Neural progenitor cell (in vitro differentiated cells): ENCODE measurements around the gene ATXN1. TPM values are rescaled to one million over a fixed set of nuclear protein-coding genes. Genes with fewer than 3 reads are reported as not detected.

ENCODE experiments used
- DNase-seq: peaks from one replicate; pipeline ENCODE4 v3.0.0-alpha.2; 2016; ENCODE audit warnings: low spot score
- H2AFZ ChIP-seq: fragments of 200-600 bp; sonication (generic); replicated peaks from 2 replicates; pipeline ENCODE4 v1.6.1; 2016; ENCODE audit warnings: antibody characterized with exemption
- H3F3A ChIP-seq: fragments of 200-600 bp; sonication (generic); 2 replicates; pipeline ENCODE4 v1.6.1; 2016; ENCODE audit warnings: antibody characterized with exemption, low read depth
- H3K27ac ChIP-seq: fragments of 200-600 bp; sonication (generic); 2 replicates; pipeline ENCODE4 v1.5.1; 2016; ENCODE audit warnings: mild to moderate bottlenecking
- H3K27me3 ChIP-seq: fragments of 200-600 bp; sonication (generic); 2 replicates; pipeline ENCODE4 v1.6.1; 2016; ENCODE audit warnings: mild to moderate bottlenecking, moderate library complexity
- H3K36me3 ChIP-seq: fragments of 200-600 bp; sonication (generic); 2 replicates; pipeline ENCODE4 v1.5.1; 2016
- H3K4me1 ChIP-seq: fragments of 200-600 bp; sonication (generic); 2 replicates; pipeline ENCODE4 v1.6.1; 2016; ENCODE audit warnings: mixed run types
- H3K4me2 ChIP-seq: fragments of 200-600 bp; sonication (generic); 2 replicates; pipeline ENCODE4 v1.6.1; 2016
- H3K4me3 ChIP-seq: fragments of 200-600 bp; sonication (generic); 2 replicates; pipeline ENCODE4 v1.5.1; 2016
- H3K79me2 ChIP-seq: fragments of 200-600 bp; sonication (generic); 2 replicates; pipeline ENCODE4 v1.6.1; 2016; ENCODE audit warnings: low read depth
- H3K9ac ChIP-seq: fragments of 200-600 bp; sonication (generic); 2 replicates; pipeline ENCODE4 v1.6.1; 2016
- H3K9me3 ChIP-seq: fragments of 200-600 bp; sonication (generic); 2 replicates; pipeline ENCODE4 v1.5.1; 2016; ENCODE audit warnings: low read depth
- H4K20me1 ChIP-seq: fragments of 200-600 bp; sonication (generic); 2 replicates; pipeline ENCODE4 v1.6.1; 2016; ENCODE audit warnings: low read depth
- H3K27ac Mint-ChIP-seq: 3 replicates; pipeline ENCODE4 v1.8.0; 2021; ENCODE audit warnings: mixed read lengths
- H3K27me3 Mint-ChIP-seq: 2 replicates; pipeline ENCODE4 v1.8.0; 2022; ENCODE audit warnings: low read depth, mild to moderate bottlenecking, inconsistent platforms, moderate library complexity, mixed read lengths; ENCODE audit not compliant: insufficient read depth
- H3K36me3 Mint-ChIP-seq: 3 replicates; pipeline ENCODE4 v1.8.0; 2021; ENCODE audit warnings: mixed read lengths
- H3K4me1 Mint-ChIP-seq: 3 replicates; pipeline ENCODE4 v1.8.0; 2021; ENCODE audit warnings: mixed read lengths
- H3K4me3 Mint-ChIP-seq: 3 replicates; pipeline ENCODE4 v1.8.0; 2021; ENCODE audit warnings: mild to moderate bottlenecking, moderate library complexity, mixed read lengths
- H3K9me3 Mint-ChIP-seq: 3 replicates; pipeline ENCODE4 v1.8.0; 2020; ENCODE audit warnings: mixed read lengths
- CTCF ChIP-seq: fragments of 200-600 bp; sonication (generic); IDR thresholded peaks from 2 replicates; pipeline ENCODE4 v1.5.1; 2017; ENCODE audit warnings: antibody characterized with exemption, mild to moderate bottlenecking
- EZH2 ChIP-seq: fragments of 200-600 bp; sonication (generic); IDR thresholded peaks from 2 replicates; pipeline ENCODE4 v1.6.1; 2017; ENCODE audit warnings: antibody characterized with exemption, mild to moderate bottlenecking, moderate library complexity
- EZH2phosphoT487 ChIP-seq: fragments of 200-600 bp; sonication (generic); IDR thresholded peaks from 2 replicates; pipeline ENCODE4 v1.6.1; 2017; ENCODE audit warnings: antibody characterized with exemption
- total RNA-seq: library from RNA; depleted of rRNA; stranded (reverse); fragments of >200 nt; gene quantifications from 2 replicates; pipeline ENCODE4 v1.2.3, GENCODE V29; 2015; ENCODE audit warnings: low replicate concordance

Gene ATXN1
- total RNA-seq, 1 donor from 2014 or later = 3.6 TPM

- Histone ChIP-seq H3K4me3 (no peak overlapping the region), H3F3A (no peaks in the 10 kb centered on the region), H3K27me3 (no peaks in the 10 kb centered on the region), H2AFZ (no peak overlapping the region), H3K9me3 (no peaks in the 10 kb centered on the region), H3K36me3 (no peaks in the 10 kb centered on the region), H3K4me2 (no peak overlapping the region), H3K79me2 (no peaks in the 10 kb centered on the region), H3K27ac (no peak overlapping the region), H3K4me1 (peaks cover 3% of the 10 kb centered on the region), H4K20me1 (no peaks in the 10 kb centered on the region), H3K9ac (no peak overlapping the region)
- Mint-ChIP-seq H3K4me3 (no peak overlapping the region), H3K9me3 (no peaks in the 10 kb centered on the region), H3K27ac (no peak overlapping the region), H3K4me1 (peaks cover 9% of the 10 kb centered on the region), H3K36me3 (no peaks in the 10 kb centered on the region), H3K27me3 (peaks cover 5% of the 10 kb centered on the region)
- no peak for DNase-seq
- TF ChIP-seq EZH2 (no peak), EZH2phosphoT487 (no peak), CTCF (no peak)
Observed at GRCh38 chr6:16769131-16769985, 8.1 kb upstream of the ATXN1 start.

GRCh38 chr6:16768477-16768830 lies 7.2 kb upstream of the ATXN1 start:
- no peak for TF ChIP-seq CTCF
- TF ChIP-seq EZH2 = no peak
- no peak for TF ChIP-seq EZH2phosphoT487
- H3K36me3 ChIP-seq = no peaks in the 10 kb centered on the region
- no peaks in the 10 kb centered on the region for H4K20me1 ChIP-seq
- Mint-ChIP-seq H3K36me3 (no peaks in the 10 kb centered on the region), H3K4me3 (no peak overlapping the region), H3K9me3 (no peaks in the 10 kb centered on the region), H3K27ac (no peak overlapping the region), H3K4me1 (peaks cover 7% of the 10 kb centered on the region), H3K27me3 (peaks cover 5% of the 10 kb centered on the region)
- H3K79me2 ChIP-seq = no peaks in the 10 kb centered on the region
- H3K27me3 ChIP-seq = peaks cover 6% of the 10 kb centered on the region
- H3K4me2 ChIP-seq = no peak overlapping the region
- H3K4me1 ChIP-seq = no peaks in the 10 kb centered on the region
- no peaks in the 10 kb centered on the region for H3K9me3 ChIP-seq
- no peak overlapping the region for H3K4me3 ChIP-seq
- H3K27ac ChIP-seq = no peak overlapping the region
- no peaks in the 10 kb centered on the region for H3F3A ChIP-seq
- H2AFZ ChIP-seq = no peak overlapping the region
- DNase-seq = no peak
- H3K9ac ChIP-seq = no peak overlapping the region

DNA sequence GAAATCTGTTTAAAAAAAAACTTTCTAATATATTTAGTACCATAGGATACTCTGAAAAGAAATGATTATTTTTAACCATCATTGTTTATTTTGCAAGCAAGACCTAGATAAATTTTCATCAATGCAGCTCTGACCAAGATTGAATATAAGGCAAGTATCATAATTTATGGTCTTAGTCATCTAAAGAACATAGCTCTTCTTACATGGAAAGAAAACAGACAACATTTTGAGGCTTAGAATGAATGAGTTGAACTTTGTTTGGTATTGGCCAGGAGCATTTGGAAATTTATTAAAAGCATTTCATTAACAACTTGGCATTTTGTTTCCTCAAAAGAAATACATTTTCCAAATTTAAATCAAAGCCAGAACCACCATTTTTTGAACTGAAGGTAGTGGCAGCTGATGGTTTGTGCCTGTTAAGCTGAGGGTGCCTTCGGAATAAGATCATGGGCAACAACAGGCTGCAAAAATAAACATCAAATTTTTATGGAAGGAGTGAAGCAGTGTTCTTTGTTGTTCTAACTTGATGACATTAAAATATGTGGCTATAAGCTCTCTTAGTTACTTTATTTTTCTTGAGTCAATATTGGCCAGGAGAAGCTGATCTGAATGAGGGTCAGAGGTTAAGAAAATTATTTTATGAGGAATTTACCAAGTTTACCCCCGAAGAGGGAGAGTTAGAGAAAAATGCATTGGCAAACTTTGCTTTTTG lies 6.7 kb upstream of the ATXN1 start:
- Histone ChIP-seq H3K79me2 (no peaks in the 10 kb centered on the region), H3K4me3 (no peak overlapping the region)

More for the DNA sequence above, 6.7 kb upstream of the ATXN1 start:
- H3K27ac ChIP-seq = no peak overlapping the region
- peaks cover 5% of the 10 kb centered on the region for H3K27me3 Mint-ChIP-seq
- H3K4me1 ChIP-seq = peaks cover under 1% of the 10 kb centered on the region
- no peak overlapping the region for H3K9ac ChIP-seq
- H3F3A ChIP-seq = peaks cover under 1% of the 10 kb centered on the region
- no peak overlapping the region for H3K4me2 ChIP-seq
- no peak overlapping the region for H3K27ac Mint-ChIP-seq
- H3K9me3 ChIP-seq = no peaks in the 10 kb centered on the region
- no peaks in the 10 kb centered on the region for H3K9me3 Mint-ChIP-seq
- H3K27me3 ChIP-seq = peaks cover 11% of the 10 kb centered on the region
- no peak for DNase-seq
- peaks cover 9% of the 10 kb centered on the region for H3K4me1 Mint-ChIP-seq
- no peaks in the 10 kb centered on the region for H3K36me3 ChIP-seq
- no peak overlapping the region for H3K4me3 Mint-ChIP-seq
- TF ChIP-seq EZH2 (no peak), CTCF (no peak), EZH2phosphoT487 (no peak)
- no peaks in the 10 kb centered on the region for H3K36me3 Mint-ChIP-seq
- H2AFZ ChIP-seq = no peak overlapping the region
- H4K20me1 ChIP-seq = peaks cover under 1% of the 10 kb centered on the region
